Breast epithelium (tissue), 4 donors: Measurements from ENCODE around the gene PIP4K2B. TPM values are rescaled to one million over a fixed set of nuclear protein-coding genes. Genes with fewer than 3 reads are reported as not detected.

Experiments
- DNase-seq, 2 donors: peaks; one replicate each; pipeline ENCODE4 v3.0.0-alpha.2; 2019; ENCODE audit warnings: low spot score in 2 of 2
- H3K27ac ChIP-seq, 2 donors: fragments of 200-600 bp; sonication (generic) in 1 of 2; one replicate each; pipeline ENCODE4 v1.5.1; 2016 to 2019; ENCODE audit warnings: mild to moderate bottlenecking in 1 of 2
- H3K27me3 ChIP-seq, 2 donors: fragments of 200-600 bp; sonication (generic) in 1 of 2; one replicate each; pipeline versions ENCODE4 v1.5.1 to v1.6.0; 2017 to 2019; ENCODE audit warnings: control low read depth in 1 of 2, mild to moderate bottlenecking in 1 of 2
- H3K36me3 ChIP-seq: fragments of 200-600 bp; one replicate; pipeline ENCODE4 v1.5.1; 2019
- H3K4me1 ChIP-seq, 2 donors: fragments of 200-600 bp; sonication (generic); one replicate each; pipeline ENCODE4 v1.5.1; 2016 to 2019; ENCODE audit warnings: control low read depth in 1 of 2
- H3K4me3 ChIP-seq, 3 donors: fragments of 200-600 bp; sonication (generic); 1 replicate in 2 of 3; 2 replicates in 1 of 3; pipeline ENCODE4 v1.5.1; 2016 to 2019; ENCODE audit warnings: mild to moderate bottlenecking in 3 of 3, moderate library complexity in 2 of 3
- H3K9me3 ChIP-seq, 2 donors: fragments of 200-600 bp; sonication (generic) in 1 of 2; one replicate each; pipeline ENCODE4 v1.5.1; 2016 to 2019; ENCODE audit warnings: control low read depth in 1 of 2
- POLR2A ChIP-seq: fragments of 450-650 bp; IDR thresholded peaks from one replicate; pipeline ENCODE4 v1.6.1; 2016; ENCODE audit warnings: antibody characterized with exemption, mild to moderate bottlenecking, moderate library complexity
- POLR2AphosphoS5 ChIP-seq, 3 donors: sonication (generic); formaldehyde crosslinking; IDR thresholded peaks; one replicate each; pipeline ENCODE4 v1.6.1; 2017; ENCODE audit warnings: antibody characterized with exemption in 3 of 3
- intact Hi-C: fragments of 100-400 bp; cut with DNase I; formaldehyde crosslinking; loops from one replicate; pipeline ENCODE4 v1.15.1; 2023; ENCODE audit warnings: low total_unique reads
- total RNA-seq, 3 donors: library from RNA; depleted of rRNA; stranded (reverse); fragments of >200 nt; gene quantifications; one replicate each; pipeline ENCODE4 v1.1.0, GENCODE V29; 2016
- TF ChIP-seq, protein P1 (sequence below), 3 donors: fragments of 450-650 bp; IDR thresholded peaks; one replicate each; pipeline ENCODE4 v1.5.1; 2016 to 2017; ENCODE audit warnings: antibody characterized with exemption in 3 of 3, mild to moderate bottlenecking in 3 of 3, moderate library complexity in 3 of 3

Gene PIP4K2B
- total RNA-seq, 3 donors from 2014 or later: 43.0 to 52.8 (median 43.6) TPM

DNA sequence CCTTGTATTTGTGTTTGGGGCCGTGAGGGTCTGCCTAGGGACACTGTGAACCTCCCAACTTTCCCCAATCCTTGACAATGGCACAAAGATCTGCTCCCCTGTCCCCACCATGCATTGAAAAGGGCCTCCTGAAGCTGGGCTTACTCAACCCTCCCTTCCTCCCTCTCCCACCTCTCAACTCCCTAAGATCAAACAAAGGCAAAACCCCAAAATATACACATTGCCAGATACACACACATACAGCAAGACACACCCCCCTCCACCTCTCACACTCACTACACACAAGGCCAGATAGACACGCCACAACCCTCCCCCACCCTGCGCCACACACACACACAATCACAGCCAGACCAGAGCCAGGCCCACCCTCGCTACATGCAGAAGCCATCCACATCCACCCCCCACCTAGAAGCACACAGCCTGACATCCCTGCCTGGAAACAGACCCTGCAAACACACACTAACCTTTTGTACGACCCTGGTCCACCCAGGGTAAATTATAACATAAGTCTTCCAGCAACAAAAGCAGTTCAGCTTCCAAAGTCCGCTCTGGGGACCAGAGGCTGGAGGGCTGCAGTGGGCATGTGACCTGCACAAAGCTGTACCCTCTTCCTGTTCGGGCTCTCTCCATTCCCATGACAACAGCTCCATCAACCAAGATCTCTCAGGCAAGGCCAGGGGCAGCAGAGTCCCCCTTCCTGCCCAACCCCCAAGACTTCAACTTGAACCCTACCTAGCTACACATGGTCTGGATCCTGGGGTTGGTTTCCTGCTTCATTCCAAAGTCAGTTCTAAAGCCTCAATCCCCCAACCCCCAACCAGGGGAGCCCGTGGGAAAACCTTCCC, 53.1 kb downstream of the PIP4K2B start:
- TF ChIP-seq, protein P1, sequence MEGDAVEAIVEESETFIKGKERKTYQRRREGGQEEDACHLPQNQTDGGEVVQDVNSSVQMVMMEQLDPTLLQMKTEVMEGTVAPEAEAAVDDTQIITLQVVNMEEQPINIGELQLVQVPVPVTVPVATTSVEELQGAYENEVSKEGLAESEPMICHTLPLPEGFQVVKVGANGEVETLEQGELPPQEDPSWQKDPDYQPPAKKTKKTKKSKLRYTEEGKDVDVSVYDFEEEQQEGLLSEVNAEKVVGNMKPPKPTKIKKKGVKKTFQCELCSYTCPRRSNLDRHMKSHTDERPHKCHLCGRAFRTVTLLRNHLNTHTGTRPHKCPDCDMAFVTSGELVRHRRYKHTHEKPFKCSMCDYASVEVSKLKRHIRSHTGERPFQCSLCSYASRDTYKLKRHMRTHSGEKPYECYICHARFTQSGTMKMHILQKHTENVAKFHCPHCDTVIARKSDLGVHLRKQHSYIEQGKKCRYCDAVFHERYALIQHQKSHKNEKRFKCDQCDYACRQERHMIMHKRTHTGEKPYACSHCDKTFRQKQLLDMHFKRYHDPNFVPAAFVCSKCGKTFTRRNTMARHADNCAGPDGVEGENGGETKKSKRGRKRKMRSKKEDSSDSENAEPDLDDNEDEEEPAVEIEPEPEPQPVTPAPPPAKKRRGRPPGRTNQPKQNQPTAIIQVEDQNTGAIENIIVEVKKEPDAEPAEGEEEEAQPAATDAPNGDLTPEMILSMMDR (IDR thresholded peaks at IDR 0.05): no peak
- no peak for TF ChIP-seq POLR2AphosphoS5 (IDR thresholded peaks at IDR 0.05)
- TF ChIP-seq POLR2A: no peak
- no peak for DNase-seq
- no peaks in the 10 kb centered on the region for H3K27me3 ChIP-seq
- H3K4me1 ChIP-seq: peaks cover 16 to 25% of the 10 kb centered on the region in 2 donors
- no peaks in the 10 kb centered on the region for H3K36me3 ChIP-seq
- H3K9me3 ChIP-seq: no peaks in the 10 kb centered on the region
- H3K4me3 ChIP-seq: peak overlapping the region; percentile 84 to 91 (median 88)
- intact Hi-C loops: no loop called here
- peak overlapping the region; percentile 78 to 93 for H3K27ac ChIP-seq

DNA sequence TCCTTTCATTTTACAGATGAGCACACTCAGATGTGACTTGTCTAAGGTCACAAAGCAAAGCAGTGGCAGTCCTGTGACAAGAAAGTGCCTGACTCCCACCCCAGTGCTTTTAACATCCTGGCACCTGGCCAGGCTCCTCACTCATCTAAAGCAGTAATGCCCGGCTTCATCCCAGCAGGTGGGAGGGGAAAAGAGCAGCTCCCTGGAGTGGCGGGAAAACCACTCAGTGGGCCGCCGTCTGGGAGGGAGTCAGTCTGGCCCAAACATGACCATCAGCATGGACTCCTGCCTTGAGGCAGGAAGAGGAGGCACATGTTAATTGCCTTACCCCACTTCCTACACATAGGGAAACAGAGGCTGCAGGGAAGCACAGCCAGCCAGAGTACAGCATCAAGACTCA, 53.8 kb downstream of the PIP4K2B start:
- no peak overlapping the region for H3K4me3 ChIP-seq
- peaks cover 16 to 25% of the 10 kb centered on the region in 2 donors for H3K4me1 ChIP-seq
- intact Hi-C loops: no loop called here
- H3K9me3 ChIP-seq: no peaks in the 10 kb centered on the region
- TF ChIP-seq POLR2AphosphoS5 (IDR thresholded peaks at IDR 0.05) (no peak), POLR2A (no peak)
- TF ChIP-seq, protein P1 (IDR thresholded peaks at IDR 0.05): no peak
- no peak for DNase-seq
- H3K27me3 ChIP-seq: no peaks in the 10 kb centered on the region
- no peaks in the 10 kb centered on the region for H3K36me3 ChIP-seq
- H3K27ac ChIP-seq: peak overlapping the region in 1 of 2 donors; percentile 93

DNA sequence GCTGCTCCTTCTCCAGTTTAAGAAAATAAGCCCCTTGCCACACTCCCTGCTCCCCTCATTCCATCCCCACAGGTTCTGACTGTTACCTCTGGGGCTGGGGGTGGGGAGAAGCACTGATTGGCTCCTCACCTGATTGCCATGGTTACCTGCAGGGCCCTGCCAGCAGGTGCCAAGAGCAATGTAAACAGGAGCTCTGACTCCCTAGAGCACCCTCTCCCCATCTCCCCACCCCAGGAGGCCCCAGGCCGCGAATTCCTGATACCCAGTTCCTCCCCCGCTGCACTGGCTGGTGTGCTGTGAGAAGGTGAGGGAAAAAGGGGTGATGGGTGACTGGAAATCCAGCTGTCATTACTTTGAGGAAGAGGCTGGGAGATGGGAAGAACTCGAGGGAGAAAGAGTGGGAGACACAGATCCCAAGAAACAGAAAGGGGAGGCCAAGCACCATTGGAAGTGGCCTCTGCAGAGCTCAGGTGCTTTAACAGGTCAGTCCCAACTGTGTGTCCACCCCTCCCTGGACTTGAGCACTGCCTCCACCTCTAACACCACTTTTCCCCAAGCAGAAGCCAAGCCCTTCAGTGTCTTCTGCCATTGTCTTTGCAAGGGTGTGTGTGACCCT, 55.7 kb downstream of the PIP4K2B start:
- no peak for DNase-seq
- TF ChIP-seq POLR2AphosphoS5 (IDR thresholded peaks at IDR 0.05): no peak
- no peak for TF ChIP-seq POLR2A
- TF ChIP-seq, protein P1 (IDR thresholded peaks at IDR 0.05): no peak
- Histone ChIP-seq H3K4me3 (no peak overlapping the region), H3K36me3 (no peaks in the 10 kb centered on the region), H3K27me3 (no peaks in the 10 kb centered on the region), H3K27ac (peak overlapping the region; percentile 51 to 88), H3K4me1 (peaks cover 16 to 25% of the 10 kb centered on the region in 2 donors), H3K9me3 (no peaks in the 10 kb centered on the region)
- intact Hi-C loops: no loop called here

DNA sequence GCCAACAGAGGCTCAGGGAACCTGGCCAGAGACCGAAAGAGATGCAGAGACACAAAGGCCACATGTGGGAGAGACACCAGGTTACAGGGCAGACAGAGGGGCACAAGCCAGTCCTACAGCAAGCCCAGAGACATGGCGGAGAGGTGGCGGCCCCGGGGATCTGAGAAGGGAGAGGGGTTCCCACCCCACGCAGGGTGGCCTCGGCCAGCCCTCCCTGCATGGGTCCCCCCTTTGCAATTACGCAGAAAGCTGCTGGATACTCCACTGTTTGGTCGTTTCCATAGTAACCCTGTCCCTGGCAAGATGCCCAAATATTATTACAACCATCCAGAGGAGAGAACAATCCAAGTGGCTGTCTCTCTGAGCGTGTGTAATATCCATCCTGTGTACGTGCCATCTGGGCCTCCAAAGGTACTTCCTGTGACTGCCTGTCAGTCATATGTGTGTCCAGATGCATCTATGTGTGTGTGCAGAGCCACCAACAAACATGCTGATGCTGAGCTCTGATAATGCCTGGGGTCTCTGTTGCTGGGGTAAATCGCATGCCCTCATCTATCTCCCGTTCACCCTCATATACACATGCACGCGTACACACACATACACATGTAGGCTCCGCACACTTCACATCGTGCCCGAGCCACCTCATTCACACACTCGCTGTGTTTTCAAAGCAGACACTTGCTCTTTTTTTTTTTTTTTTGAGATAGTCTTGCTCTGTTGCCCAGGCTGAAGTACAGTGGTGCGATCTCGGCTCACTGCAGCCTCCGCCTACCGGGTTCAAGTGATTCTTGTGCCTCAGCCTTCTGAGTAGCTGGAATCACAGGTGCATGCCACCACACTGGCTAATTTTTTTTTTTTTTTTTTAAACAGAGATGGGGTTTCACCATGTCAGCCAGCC, 56.7 kb downstream of the PIP4K2B start:
- TF ChIP-seq POLR2AphosphoS5 (IDR thresholded peaks at IDR 0.05) (peak in 1 of 3 donors; percentile 36), POLR2A (no peak)
- H3K27ac ChIP-seq: peak overlapping the region; percentile 88 to 91
- H3K9me3 ChIP-seq: no peaks in the 10 kb centered on the region
- peaks cover 16 to 25% of the 10 kb centered on the region in 2 donors for H3K4me1 ChIP-seq
- no peaks in the 10 kb centered on the region for H3K27me3 ChIP-seq
- no peak for DNase-seq
- intact Hi-C loops: no loop called here
- H3K36me3 ChIP-seq: no peaks in the 10 kb centered on the region
- peak overlapping the region in 1 of 3 donors; percentile 4 for H3K4me3 ChIP-seq

DNA sequence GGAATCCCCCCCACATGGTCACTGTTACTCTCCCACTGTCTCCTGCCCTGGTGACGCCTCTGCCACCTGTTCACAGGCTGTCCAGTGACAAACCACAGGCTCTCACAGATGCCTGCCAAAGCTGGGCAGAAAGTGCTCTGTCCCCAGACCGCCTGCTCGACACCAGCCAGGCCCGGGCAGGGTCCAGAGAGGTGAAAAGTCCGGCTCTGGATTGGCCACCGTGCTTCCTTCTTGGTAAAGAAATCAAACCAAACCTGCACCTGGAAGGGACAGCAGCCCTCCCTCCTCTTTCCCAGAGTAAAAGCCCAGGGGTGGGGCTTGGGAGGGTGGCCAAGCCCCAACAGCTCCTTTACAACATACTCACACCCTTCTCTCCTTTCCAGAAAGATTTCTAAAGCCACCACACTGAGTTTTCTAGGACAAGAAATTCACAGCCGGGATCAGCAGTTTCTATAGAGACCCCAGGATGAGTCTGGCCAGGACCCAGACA, 57.4 kb downstream of the PIP4K2B start:
- intact Hi-C loops: no loop called here
- TF ChIP-seq POLR2AphosphoS5 (IDR thresholded peaks at IDR 0.05): no peak
- TF ChIP-seq, protein P1 (IDR thresholded peaks at IDR 0.05): no peak
- TF ChIP-seq POLR2A: no peak
- Histone ChIP-seq H3K36me3 (no peaks in the 10 kb centered on the region), H3K9me3 (no peaks in the 10 kb centered on the region), H3K4me3 (peak overlapping the region in 1 of 3 donors; percentile 4), H3K4me1 (peaks cover 16 to 23% of the 10 kb centered on the region in 2 donors), H3K27me3 (no peaks in the 10 kb centered on the region), H3K27ac (peak overlapping the region; percentile 88 to 91)
- DNase-seq: no peak
